Measurements from ENCODE around the gene NLRP14. TPM values are rescaled to one million over a fixed set of nuclear protein-coding genes. Genes with fewer than 3 reads are reported as not detected.

NLRP14 gene
- total RNA-seq, 1 donor from 2014 or later: 0.51 TPM

DNA sequence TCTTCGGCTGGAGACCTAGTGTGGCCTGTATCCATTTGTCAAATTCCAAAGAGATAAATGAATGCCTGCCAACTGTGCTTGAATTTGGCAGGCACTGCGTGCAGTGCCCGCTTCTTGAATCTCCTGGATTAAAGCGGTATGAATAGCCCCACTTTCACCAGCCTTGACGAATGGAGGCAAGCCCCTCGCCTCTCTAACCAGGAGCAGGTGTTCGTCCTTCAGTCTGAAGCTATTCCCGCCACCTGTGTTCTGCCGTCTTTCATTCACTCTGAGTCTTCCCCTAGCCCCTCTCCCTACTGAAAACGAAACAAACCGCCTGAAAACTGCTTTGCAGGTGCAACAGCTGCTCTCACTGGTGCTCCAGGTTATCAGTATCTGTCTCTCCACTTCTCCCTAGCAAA is 11.2 kb downstream of the NLRP14 start:
- H3K9me3 Mint-ChIP-seq: no peaks in the 10 kb centered on the region
- TF ChIP-seq, protein P1, sequence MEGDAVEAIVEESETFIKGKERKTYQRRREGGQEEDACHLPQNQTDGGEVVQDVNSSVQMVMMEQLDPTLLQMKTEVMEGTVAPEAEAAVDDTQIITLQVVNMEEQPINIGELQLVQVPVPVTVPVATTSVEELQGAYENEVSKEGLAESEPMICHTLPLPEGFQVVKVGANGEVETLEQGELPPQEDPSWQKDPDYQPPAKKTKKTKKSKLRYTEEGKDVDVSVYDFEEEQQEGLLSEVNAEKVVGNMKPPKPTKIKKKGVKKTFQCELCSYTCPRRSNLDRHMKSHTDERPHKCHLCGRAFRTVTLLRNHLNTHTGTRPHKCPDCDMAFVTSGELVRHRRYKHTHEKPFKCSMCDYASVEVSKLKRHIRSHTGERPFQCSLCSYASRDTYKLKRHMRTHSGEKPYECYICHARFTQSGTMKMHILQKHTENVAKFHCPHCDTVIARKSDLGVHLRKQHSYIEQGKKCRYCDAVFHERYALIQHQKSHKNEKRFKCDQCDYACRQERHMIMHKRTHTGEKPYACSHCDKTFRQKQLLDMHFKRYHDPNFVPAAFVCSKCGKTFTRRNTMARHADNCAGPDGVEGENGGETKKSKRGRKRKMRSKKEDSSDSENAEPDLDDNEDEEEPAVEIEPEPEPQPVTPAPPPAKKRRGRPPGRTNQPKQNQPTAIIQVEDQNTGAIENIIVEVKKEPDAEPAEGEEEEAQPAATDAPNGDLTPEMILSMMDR (conservative IDR thresholded peaks at IDR 0.05): no peak
- no peaks in the 10 kb centered on the region for H3K36me3 Mint-ChIP-seq (ENCODE audit: low read depth)
- no peak for DNase-seq (ENCODE audit: low read depth, low spot score)
- no peak overlapping the region for H3K4me3 Mint-ChIP-seq
- no peak overlapping the region for H3K27ac Mint-ChIP-seq (ENCODE audit: unreplicated experiment)
- no peaks in the 10 kb centered on the region for H3K4me1 Mint-ChIP-seq
- no peaks in the 10 kb centered on the region for H3K27me3 Mint-ChIP-seq (ENCODE audit: low read depth)

DNA sequence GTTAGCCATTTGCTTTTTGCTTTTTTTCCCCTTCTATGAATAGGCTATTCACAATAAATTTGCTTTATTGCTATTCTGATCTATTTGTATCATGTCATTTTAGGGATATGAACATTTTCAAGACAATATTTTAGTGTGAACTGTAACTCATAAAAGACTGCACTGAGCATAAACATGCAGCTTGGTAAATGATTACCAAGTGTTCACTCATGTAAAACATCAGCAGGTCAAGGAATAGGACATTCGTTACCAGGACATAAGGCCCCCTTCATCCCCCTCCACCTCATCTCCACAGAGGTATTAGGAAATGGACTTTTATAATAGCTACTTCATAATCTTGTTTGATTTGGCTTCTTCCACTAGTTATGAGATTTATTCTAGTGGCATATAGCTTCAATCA is 12.4 kb downstream of the NLRP14 start:
- TF ChIP-seq, protein P1 (conservative IDR thresholded peaks at IDR 0.05): no peak
- H3K27ac Mint-ChIP-seq (ENCODE audit: unreplicated experiment): no peak overlapping the region
- H3K4me1 Mint-ChIP-seq: no peaks in the 10 kb centered on the region
- no peaks in the 10 kb centered on the region for H3K9me3 Mint-ChIP-seq
- DNase-seq (ENCODE audit: low read depth, low spot score): no peak
- H3K27me3 Mint-ChIP-seq (ENCODE audit: low read depth): no peaks in the 10 kb centered on the region
- no peak overlapping the region for H3K4me3 Mint-ChIP-seq
- H3K36me3 Mint-ChIP-seq (ENCODE audit: low read depth): no peaks in the 10 kb centered on the region

GRCh38 chr11:7034019-7034418 is 13.7 kb downstream of the NLRP14 start:
- Mint-ChIP-seq H3K27me3 (ENCODE audit: low read depth) (no peaks in the 10 kb centered on the region), H3K4me1 (no peaks in the 10 kb centered on the region), H3K4me3 (no peak overlapping the region), H3K9me3 (no peaks in the 10 kb centered on the region), H3K27ac (ENCODE audit: unreplicated experiment) (no peak overlapping the region), H3K36me3 (ENCODE audit: low read depth) (no peaks in the 10 kb centered on the region)
- no peak for DNase-seq (ENCODE audit: low read depth, low spot score)
- TF ChIP-seq, protein P1 (conservative IDR thresholded peaks at IDR 0.05): no peak

- no peaks in the 10 kb centered on the region for H3K4me1 Mint-ChIP-seq
- H3K36me3 Mint-ChIP-seq (ENCODE audit: low read depth): no peaks in the 10 kb centered on the region
- TF ChIP-seq, protein P1 (conservative IDR thresholded peaks at IDR 0.05): no peak
- no peak for DNase-seq (ENCODE audit: low read depth, low spot score)
- no peak overlapping the region for H3K4me3 Mint-ChIP-seq
- H3K27me3 Mint-ChIP-seq (ENCODE audit: low read depth): no peaks in the 10 kb centered on the region
- H3K27ac Mint-ChIP-seq (ENCODE audit: unreplicated experiment): no peak overlapping the region
- H3K9me3 Mint-ChIP-seq: no peaks in the 10 kb centered on the region
Observed at GRCh38 chr11:7046474-7047175, 26.3 kb downstream of the NLRP14 start.

DNA sequence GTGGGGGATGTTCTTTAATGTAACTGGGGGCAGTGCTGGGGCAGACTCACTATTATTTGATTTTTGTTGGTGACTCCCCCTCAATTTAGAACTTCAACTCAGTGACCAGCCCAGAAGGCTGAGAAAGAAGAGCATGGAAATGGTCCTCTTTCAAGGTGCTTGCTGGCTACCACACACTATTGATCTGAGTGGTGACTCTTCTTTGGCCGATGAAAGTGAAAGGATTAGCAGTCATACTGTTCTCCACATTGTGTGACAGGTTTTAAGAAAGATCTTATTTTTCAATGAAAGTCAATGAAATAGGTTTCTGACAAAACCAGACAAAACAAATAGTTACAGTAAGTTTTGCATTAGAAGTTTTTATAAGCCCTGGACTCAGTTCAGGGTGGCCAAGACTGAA is 29.9 kb downstream of the NLRP14 start:
- DNase-seq (ENCODE audit: low read depth, low spot score): no peak
- Mint-ChIP-seq H3K27ac (ENCODE audit: unreplicated experiment) (no peak overlapping the region), H3K4me3 (no peak overlapping the region), H3K27me3 (ENCODE audit: low read depth) (no peaks in the 10 kb centered on the region), H3K4me1 (no peaks in the 10 kb centered on the region), H3K36me3 (ENCODE audit: low read depth) (no peaks in the 10 kb centered on the region), H3K9me3 (no peaks in the 10 kb centered on the region)
- TF ChIP-seq, protein P1 (conservative IDR thresholded peaks at IDR 0.05): no peak

All from neural crest cell (in vitro differentiated cells).